AG08395 (cell line): ENCODE measurements around the gene DLG2.
"Not testable (repeated sequence)": the region's sequence is repeated elsewhere in the genome, so short reads cannot be mapped to it uniquely, and the experiment has no call there.

Experiments used
- DNase-seq: peaks from one replicate; pipeline ENCODE4 v3.0.0; 2012; ENCODE audit warnings: mixed read lengths, low spot score

DLG2 gene

GRCh38 chr11:83779876-83780275, 1847.3 kb downstream of the DLG2 start:
- no peak for DNase-seq

DNA sequence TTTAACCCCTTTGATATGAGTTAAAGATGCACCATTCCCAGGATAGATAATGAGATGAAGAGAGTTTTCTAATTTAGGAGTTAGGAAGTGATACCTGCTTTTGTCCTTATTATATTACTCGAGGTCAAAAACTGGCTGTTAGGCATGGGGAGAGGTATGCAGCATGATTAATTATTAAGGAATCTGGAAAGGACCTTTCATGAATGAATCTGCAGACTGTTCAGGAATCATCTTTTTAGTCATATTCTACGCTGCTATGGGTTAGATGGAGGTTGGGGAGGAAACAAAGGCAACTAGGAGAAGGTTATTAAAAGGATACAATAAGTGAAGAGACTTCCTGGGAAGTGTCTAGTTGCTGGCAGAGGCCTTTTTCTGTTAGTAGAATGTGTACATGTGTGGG, 1848.5 kb downstream of the DLG2 start:
- no peak for DNase-seq

DNA sequence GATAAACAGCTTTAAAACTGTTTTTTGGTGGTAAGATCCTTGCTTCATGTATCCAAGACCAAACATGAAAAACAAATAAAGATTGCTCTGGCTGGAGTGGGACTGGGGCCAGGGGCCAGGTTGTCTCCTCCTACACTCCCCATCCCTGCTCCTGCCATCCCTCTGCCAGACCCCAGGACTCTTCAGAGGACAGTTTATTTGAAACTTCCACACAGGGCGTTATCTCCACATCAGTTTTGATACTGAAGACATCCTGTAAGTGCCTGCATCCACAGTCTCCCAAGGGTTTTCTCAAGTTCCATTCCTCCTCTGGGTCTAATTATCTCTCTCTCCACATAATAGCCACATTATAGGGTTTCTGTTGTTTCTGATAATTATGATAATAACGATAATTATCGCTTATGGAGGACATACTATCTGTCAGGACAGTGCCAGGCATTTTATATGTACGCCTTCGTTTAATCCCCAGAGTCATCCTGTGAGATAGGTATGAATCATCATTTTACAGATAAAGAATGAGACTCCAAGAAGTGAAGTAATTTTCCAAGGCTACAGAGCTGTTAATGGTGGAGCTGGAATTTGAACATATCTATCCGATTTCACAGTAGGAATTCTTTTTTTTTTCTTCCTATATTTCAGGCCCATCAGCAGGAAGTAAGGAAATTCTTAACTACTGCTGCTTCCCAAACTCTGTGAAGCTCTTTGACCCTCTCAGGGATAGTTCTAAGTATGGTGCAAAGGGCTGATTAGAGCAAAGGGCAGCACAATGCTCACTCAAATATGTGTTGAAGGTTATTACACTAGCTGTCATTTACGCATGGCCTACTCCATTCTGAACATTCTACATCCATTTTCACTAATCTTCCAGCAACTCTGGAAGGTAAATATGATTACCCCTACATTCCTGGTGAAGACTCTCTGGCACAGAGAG, 1852.9 kb downstream of the DLG2 start:
- no peak for DNase-seq

DNA sequence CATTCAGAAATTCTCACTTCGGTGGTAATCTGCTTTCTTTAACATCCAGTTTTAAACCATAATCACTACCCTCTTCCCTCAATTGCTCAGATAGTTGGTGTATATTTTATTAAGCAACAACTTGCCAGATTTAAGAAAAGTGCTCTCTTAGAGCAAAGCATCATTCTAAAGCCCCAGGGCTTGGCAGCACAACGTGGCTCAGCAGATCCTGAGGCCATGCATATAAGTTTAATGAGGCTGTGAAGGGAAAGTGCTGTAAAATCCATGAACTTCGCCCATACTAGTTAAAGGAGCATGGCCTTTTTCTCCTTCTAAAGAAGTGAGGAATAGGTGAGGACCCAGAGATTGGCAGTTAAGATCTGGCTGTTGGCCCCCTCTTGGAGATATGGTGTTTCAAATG, 1858.7 kb downstream of the DLG2 start:
- DNase-seq, result no peak

DNA sequence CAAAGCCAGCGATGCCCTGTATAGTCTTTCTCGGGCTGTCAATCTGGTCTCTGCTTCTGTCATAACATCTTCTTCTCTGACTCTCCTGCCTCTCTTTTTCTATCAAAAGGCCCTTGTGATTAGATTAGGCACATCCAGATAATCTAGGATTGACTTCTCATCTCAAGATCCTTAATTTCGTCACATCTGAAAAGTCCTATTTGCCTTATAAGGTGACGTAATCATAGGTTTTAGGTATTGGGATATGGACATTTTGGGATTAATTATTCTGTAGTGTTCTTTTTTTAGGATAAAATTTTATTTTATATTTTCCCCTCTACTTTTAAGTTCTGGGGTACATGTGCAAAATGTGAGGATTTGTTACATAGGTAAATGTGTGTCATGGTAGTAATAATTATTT, 1860.2 kb downstream of the DLG2 start:
- no peak for DNase-seq

- no peak for DNase-seq
These were observed 1862.5 kb downstream of the DLG2 start for GRCh38 chr11:83764643-83765042.

GRCh38 chr11:83760932-83761331, 1866.2 kb downstream of the DLG2 start:
- DNase-seq, result no peak

- DNase-seq, result no peak
These were observed 1868.0 kb downstream of the DLG2 start for GRCh38 chr11:83759148-83759547.

- no peak for DNase-seq
These were observed 1876.1 kb downstream of the DLG2 start for GRCh38 chr11:83751041-83751440.

DNA sequence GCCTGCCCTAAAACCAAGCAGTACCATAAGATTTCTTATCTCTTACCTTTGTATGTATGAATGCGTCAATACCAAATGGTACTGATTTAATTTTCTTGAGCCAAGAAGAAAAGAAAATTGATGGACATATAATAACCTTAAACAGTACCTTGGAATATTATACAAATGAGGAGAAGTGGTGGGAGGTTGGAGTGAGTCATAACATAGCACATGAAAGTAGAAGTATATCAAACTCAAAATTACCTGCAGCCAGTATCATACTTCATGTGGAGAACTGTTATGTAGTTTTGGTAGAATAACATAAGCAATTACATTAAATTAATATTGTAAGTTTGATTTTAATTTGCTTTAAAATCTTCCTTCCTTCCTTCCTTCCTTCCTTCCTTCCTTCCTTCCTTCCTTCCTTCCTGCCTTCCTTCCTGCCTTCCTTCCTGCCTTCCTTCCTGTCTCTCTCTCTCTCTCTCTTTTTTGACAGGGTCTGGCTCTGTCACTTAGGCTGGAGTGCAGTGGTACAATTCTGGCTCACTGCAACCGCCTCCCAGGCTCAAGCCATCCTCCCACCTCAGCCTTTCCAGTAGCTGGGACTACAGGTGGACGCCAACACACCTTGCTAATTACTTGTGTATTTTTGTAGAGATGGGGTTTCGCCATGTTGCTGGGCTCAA, 1880.1 kb downstream of the DLG2 start:
- DNase-seq, result no peak

- DNase-seq, result no peak
These were observed 1882.4 kb downstream of the DLG2 start for GRCh38 chr11:83744620-83745192.

- DNase-seq, result no peak
These were observed 1890.5 kb downstream of the DLG2 start for GRCh38 chr11:83736684-83737083.

DNA sequence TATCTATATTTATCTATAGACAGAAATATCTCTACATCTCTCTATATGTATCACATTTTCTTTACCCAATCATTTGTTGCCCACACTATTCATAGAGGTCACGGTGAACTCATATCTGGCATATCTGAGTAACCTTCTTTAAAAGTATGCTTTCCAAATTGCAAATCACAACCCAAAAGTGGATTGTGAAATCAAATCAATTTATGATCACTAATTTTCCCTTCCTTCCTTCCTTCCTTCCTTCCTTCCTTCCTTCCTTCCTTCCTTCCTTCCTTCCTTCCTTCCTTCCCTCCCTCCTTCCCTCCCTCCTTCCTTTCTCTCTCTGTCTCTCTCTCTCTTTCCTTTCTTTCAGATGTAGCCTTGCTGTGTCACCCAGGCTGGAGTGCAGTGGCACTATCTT, 1893.0 kb downstream of the DLG2 start:
- no peak for DNase-seq

DNA sequence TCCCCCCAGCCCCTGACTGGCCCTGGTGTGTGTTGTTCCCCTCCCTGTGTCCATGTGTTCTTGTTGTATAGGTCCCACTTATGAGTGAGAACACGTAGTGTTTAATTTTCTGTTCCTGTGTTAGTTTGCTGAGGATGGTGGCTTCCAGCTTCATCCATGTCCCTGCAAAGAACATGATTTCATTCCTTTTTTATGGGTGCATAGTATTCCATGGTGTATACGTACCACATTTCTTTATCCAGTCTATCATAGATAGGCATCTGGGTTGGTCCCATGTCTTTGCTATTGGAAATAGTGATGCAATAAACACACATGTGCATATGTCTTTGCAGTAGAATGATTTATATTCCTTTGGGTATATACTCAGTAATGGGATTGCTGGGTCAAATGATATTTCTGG, 1895.9 kb downstream of the DLG2 start:
- not testable (repeated sequence) for DNase-seq

- DNase-seq, result no peak
These were observed 1898.9 kb downstream of the DLG2 start for GRCh38 chr11:83728281-83728680.

- no peak for DNase-seq
These were observed 1899.9 kb downstream of the DLG2 start for GRCh38 chr11:83727251-83727650.

DNA sequence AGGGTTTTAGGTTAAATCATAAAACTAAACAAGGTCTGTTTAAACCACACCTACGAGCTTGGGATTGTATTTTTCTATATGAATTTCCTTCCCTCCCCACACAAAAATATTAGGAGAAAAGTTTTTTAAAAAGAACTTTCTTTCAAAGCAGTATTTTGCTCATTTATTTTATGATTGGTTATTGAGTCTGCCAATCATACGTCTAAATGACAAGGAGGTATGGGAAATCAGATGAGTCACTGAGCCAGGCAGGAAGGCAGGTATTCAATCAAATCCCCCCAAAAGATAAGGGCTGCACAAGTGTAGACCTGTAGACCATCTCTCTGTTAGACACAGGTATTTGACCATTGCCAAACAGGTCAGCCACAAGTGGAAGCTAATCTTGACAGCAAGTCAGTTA, 1900.8 kb downstream of the DLG2 start:
- DNase-seq, result no peak

- no peak for DNase-seq
These were observed 1901.4 kb downstream of the DLG2 start for GRCh38 chr11:83725728-83726127.

DNA sequence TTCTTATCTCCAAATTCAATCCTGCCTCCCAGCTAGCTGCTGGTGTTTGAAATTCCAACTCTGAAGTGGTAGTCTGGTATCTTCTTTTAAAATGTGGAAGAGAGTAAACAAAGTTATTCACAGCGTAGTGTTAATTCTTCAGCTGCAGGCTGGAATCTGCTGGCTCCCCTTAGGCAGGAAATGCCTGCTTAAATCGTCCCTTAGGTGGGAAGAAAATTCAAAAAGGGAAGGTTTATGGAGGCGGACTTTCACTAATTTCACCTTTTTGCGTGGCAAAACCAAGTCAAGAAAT, 1901.9 kb downstream of the DLG2 start:
- DNase-seq, result no peak

GRCh38 chr11:83723999-83724398, 1903.1 kb downstream of the DLG2 start:
- peak; percentile 65 for DNase-seq

DNA sequence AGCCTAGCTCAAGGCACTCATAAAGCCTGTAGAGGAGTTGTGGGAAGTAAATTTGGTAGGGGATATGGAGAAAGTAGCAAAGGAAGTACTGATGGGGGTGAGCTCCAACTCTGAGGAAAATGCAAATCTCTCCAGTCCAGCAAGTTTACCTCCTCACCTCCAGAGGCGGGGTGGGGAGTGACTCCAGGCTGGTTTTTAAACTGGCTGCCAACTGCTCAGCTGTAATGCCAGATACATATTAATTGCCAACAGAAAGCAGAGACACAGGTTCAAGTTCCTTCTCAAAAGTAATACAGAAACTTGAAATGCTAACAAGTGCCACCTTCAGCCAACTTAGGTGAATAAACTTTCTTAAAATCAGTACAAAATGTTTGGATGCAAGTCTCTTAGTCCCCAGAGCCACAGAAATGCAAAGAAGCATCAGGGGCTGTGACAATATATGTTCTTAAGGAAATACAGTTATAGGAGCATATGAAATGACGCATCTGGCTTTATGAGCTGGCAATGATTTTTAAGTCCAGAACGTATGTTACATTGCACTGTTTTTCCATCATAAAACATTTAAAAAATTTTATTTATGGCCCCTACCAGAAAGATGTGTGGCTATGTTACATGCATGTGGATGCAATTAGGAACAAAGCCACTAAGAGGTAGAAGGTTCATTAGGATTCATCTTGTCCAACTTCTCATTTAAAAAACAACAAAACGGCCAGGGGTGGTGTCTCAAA, 1904.6 kb downstream of the DLG2 start:
- no peak for DNase-seq

GRCh38 chr11:83721263-83721662, 1905.9 kb downstream of the DLG2 start:
- no peak for DNase-seq

GRCh38 chr11:83720675-83721074, 1906.5 kb downstream of the DLG2 start:
- DNase-seq, result no peak
